HEK293 (cell line): Measurements from ENCODE around the gene ABHD14A.
A peak's percentile ranks its signal among the peaks of the same experiment; 100 is the strongest.

Experiments used
- FEZF1 ChIP-seq: fragments of 450-650 bp; formaldehyde crosslinking; IDR thresholded peaks from 2 replicates; pipeline ENCODE4 v1.5.1; 2016; ENCODE audit warnings: missing biosample characterization, missing genetic modification characterization
- GLI4 ChIP-seq: fragments of 450-650 bp; formaldehyde crosslinking; IDR thresholded peaks from 2 replicates; pipeline ENCODE4 v1.5.1; 2016; ENCODE audit warnings: missing biosample characterization, missing genetic modification characterization
- GLIS1 ChIP-seq: fragments of 450-650 bp; formaldehyde crosslinking; IDR thresholded peaks from 2 replicates; pipeline ENCODE4 v1.5.1; 2016; ENCODE audit warnings: missing biosample characterization, missing genetic modification characterization
- KLF17 ChIP-seq: fragments of 450-650 bp; formaldehyde crosslinking; IDR thresholded peaks from 2 replicates; pipeline ENCODE4 v1.5.1; 2016; ENCODE audit warnings: missing biosample characterization, missing genetic modification characterization
- OSR2 ChIP-seq: fragments of 450-650 bp; formaldehyde crosslinking; IDR thresholded peaks from 2 replicates; pipeline ENCODE4 v1.5.1; 2016; ENCODE audit warnings: missing biosample characterization, missing genetic modification characterization
- PRDM4 ChIP-seq: fragments of 450-650 bp; formaldehyde crosslinking; IDR thresholded peaks from 2 replicates; pipeline ENCODE4 v1.5.1; 2017; ENCODE audit warnings: missing biosample characterization, missing genetic modification characterization
- RBAK ChIP-seq: fragments of 450-650 bp; formaldehyde crosslinking; IDR thresholded peaks from 2 replicates; pipeline ENCODE4 v1.5.1; 2016; ENCODE audit warnings: missing biosample characterization, missing genetic modification characterization
- SP2 ChIP-seq: fragments of 450-650 bp; formaldehyde crosslinking; IDR thresholded peaks from 2 replicates; pipeline ENCODE4 v1.5.1; 2016; ENCODE audit warnings: missing biosample characterization, missing genetic modification characterization
- ZBTB1 ChIP-seq: fragments of 450-650 bp; formaldehyde crosslinking; IDR thresholded peaks from 2 replicates; pipeline ENCODE4 v1.5.1; 2016; ENCODE audit warnings: missing biosample characterization, missing genetic modification characterization
- ZBTB48 ChIP-seq: fragments of 450-650 bp; formaldehyde crosslinking; IDR thresholded peaks from 2 replicates; pipeline ENCODE4 v1.5.1; 2016; ENCODE audit warnings: missing biosample characterization, missing genetic modification characterization
- ZBTB49 ChIP-seq: fragments of 450-650 bp; formaldehyde crosslinking; IDR thresholded peaks from 2 replicates; pipeline ENCODE4 v1.5.1; 2016; ENCODE audit warnings: missing biosample characterization, missing genetic modification characterization, low read depth
- ZNF169 ChIP-seq: fragments of 450-650 bp; formaldehyde crosslinking; IDR thresholded peaks from 2 replicates; pipeline ENCODE4 v1.5.1; 2016; ENCODE audit warnings: missing biosample characterization, missing genetic modification characterization
- ZNF175 ChIP-seq: fragments of 450-650 bp; formaldehyde crosslinking; IDR thresholded peaks from 2 replicates; pipeline ENCODE4 v1.5.1; 2016; ENCODE audit warnings: missing biosample characterization, missing genetic modification characterization
- ZNF18 ChIP-seq: fragments of 450-650 bp; formaldehyde crosslinking; IDR thresholded peaks from 2 replicates; pipeline ENCODE4 v1.5.1; 2016; ENCODE audit warnings: missing biosample characterization, missing genetic modification characterization
- ZNF19 ChIP-seq: fragments of 450-650 bp; formaldehyde crosslinking; IDR thresholded peaks from 2 replicates; pipeline ENCODE4; 2016; ENCODE audit warnings: missing biosample characterization, missing genetic modification characterization, low read depth
- ZNF23 ChIP-seq: fragments of 450-650 bp; formaldehyde crosslinking; IDR thresholded peaks from 2 replicates; pipeline ENCODE4 v1.5.1; 2016; ENCODE audit warnings: missing biosample characterization, missing genetic modification characterization, borderline replicate concordance
- ZNF366 ChIP-seq: fragments of 450-650 bp; formaldehyde crosslinking; conservative IDR thresholded peaks from 2 replicates; pipeline ENCODE4 v1.5.1; 2016; ENCODE audit warnings: missing biosample characterization, missing genetic modification characterization
- ZNF423 ChIP-seq: fragments of 450-650 bp; formaldehyde crosslinking; IDR thresholded peaks from 2 replicates; pipeline ENCODE4 v1.5.1; 2016; ENCODE audit warnings: missing biosample characterization, missing genetic modification characterization
- ZNF518A ChIP-seq: fragments of 450-650 bp; formaldehyde crosslinking; conservative IDR thresholded peaks from 2 replicates; pipeline ENCODE4 v1.5.1; 2016; ENCODE audit warnings: low read depth, missing biosample characterization, missing genetic modification characterization
- ZNF530 ChIP-seq: fragments of 450-650 bp; formaldehyde crosslinking; IDR thresholded peaks from 2 replicates; pipeline ENCODE4 v1.5.1; 2016; ENCODE audit warnings: low read depth, missing biosample characterization, missing genetic modification characterization
- ZNF544 ChIP-seq: fragments of 450-650 bp; formaldehyde crosslinking; IDR thresholded peaks from 2 replicates; pipeline ENCODE4 v1.5.0; 2017; ENCODE audit warnings: missing biosample characterization, missing genetic modification characterization
- ZNF548 ChIP-seq: fragments of 450-650 bp; formaldehyde crosslinking; IDR thresholded peaks from 2 replicates; pipeline ENCODE4 v1.5.1; 2016; ENCODE audit warnings: missing biosample characterization, missing genetic modification characterization
- ZNF747 ChIP-seq: fragments of 450-650 bp; formaldehyde crosslinking; IDR thresholded peaks from 2 replicates; pipeline ENCODE4 v1.5.1; 2016; ENCODE audit warnings: missing biosample characterization, missing genetic modification characterization
- ZNF768 ChIP-seq: fragments of 450-650 bp; formaldehyde crosslinking; IDR thresholded peaks from 2 replicates; pipeline ENCODE4 v1.5.1; 2018; ENCODE audit warnings: missing biosample characterization, mild to moderate bottlenecking, missing genetic modification characterization
- ZSCAN30 ChIP-seq: fragments of 450-650 bp; IDR thresholded peaks from 2 replicates; pipeline ENCODE4 v1.5.1; 2018; ENCODE audit warnings: missing biosample characterization, mild to moderate bottlenecking, missing genetic modification characterization, moderate library complexity

ABHD14A gene

GRCh38 chr3:51995346-51996163, 20.7 kb downstream of the ABHD14A start, which contains the start of gene RPL29 (continued):
- TF ChIP-seq ZNF518A, result peak; percentile 98
- TF ChIP-seq ZNF23 (tag by site-specific recombination), result no peak
- TF ChIP-seq GLI4 (tag by site-specific recombination), result peak; percentile 90; the same call in 1 of the 2 replicates
- no peak for TF ChIP-seq ZNF366
- TF ChIP-seq FEZF1 (tag by site-specific recombination), result no peak
- 0 out of 2 replicates have a peak, but pooled peaks have one; percentile 2 for TF ChIP-seq ZNF768 (tag by site-specific recombination)
- TF ChIP-seq ZSCAN30 (tag by site-specific recombination), result peak; percentile 78; the same call in 1 of the 2 replicates
- no peak for TF ChIP-seq RBAK (tag by site-specific recombination)
- TF ChIP-seq ZNF544 (tag by site-specific recombination), result no peak
- TF ChIP-seq ZNF175 (tag by site-specific recombination), result no peak
- no peak for TF ChIP-seq ZNF19
- no peak for TF ChIP-seq ZNF747 (tag by site-specific recombination)
- TF ChIP-seq OSR2 (tag by site-specific recombination), result no peak
- TF ChIP-seq ZNF548 (tag by site-specific recombination), result no peak; the same call in 1 of the 2 replicates
- TF ChIP-seq GLIS1, result no peak
- no peak for TF ChIP-seq ZBTB48 (tag by site-specific recombination)
- no peak for TF ChIP-seq ZNF530 (tag by site-specific recombination)
- TF ChIP-seq ZBTB49 (tag by site-specific recombination), result no peak
- TF ChIP-seq ZNF169 (tag by site-specific recombination), result no peak
- TF ChIP-seq SP2 (tag by site-specific recombination), result peak; percentile 76
- TF ChIP-seq ZNF423 (tag by site-specific recombination), result no peak
- TF ChIP-seq ZBTB1 (tag by site-specific recombination), result no peak
- TF ChIP-seq PRDM4 (tag by site-specific recombination), result peak; percentile 59; the same call in 1 of the 2 replicates
- peak; percentile 84 for TF ChIP-seq KLF17 (tag by site-specific recombination)
- TF ChIP-seq ZNF18 (tag by site-specific recombination), result no peak
